Progenitor cell of endocrine pancreas (in vitro differentiated cells): ENCODE data around the gene KIF18A. TPM values are rescaled to one million over a fixed set of nuclear protein-coding genes. Genes with fewer than 3 reads are reported as not detected.
A peak's percentile ranks its signal among the peaks of the same experiment; 100 is the strongest.

Source experiments
- DNase-seq: peaks from one replicate; pipeline ENCODE4 v3.0.0; 2021; ENCODE audit warnings: low spot score; ENCODE audit not compliant: unreplicated experiment
- H3K27ac Mint-ChIP-seq: 2 replicates; pipeline ENCODE4 v1.8.0; 2021; ENCODE audit warnings: mild to moderate bottlenecking, moderate library complexity, mixed read lengths
- H3K27me3 Mint-ChIP-seq: 2 replicates; pipeline ENCODE4 v1.8.0; 2021; ENCODE audit warnings: mixed read lengths
- H3K36me3 Mint-ChIP-seq: 2 replicates; pipeline ENCODE4 v1.8.0; 2022; ENCODE audit warnings: mixed read lengths; ENCODE audit not compliant: insufficient read depth
- H3K4me1 Mint-ChIP-seq: 2 replicates; pipeline ENCODE4 v1.8.0; 2021; ENCODE audit warnings: low read depth, mixed read lengths
- H3K4me3 Mint-ChIP-seq: 2 replicates; pipeline ENCODE4 v1.8.0; 2021; ENCODE audit warnings: low read depth, mild to moderate bottlenecking, moderate library complexity, mixed read lengths
- H3K9me3 Mint-ChIP-seq: 2 replicates; pipeline ENCODE4 v1.8.0; 2021; ENCODE audit warnings: low read depth, mixed read lengths
- total RNA-seq: library from RNA; stranded (reverse); gene quantifications from 2 replicates; pipeline ENCODE4 v1.2.1, GENCODE V29; 2021
- TF ChIP-seq, protein P1 (sequence below): fragments of 200-600 bp; sonication (generic); IDR thresholded peaks from one replicate; pipeline ENCODE4 v1.5.0; 2021; ENCODE audit warnings: antibody characterized with exemption, mild to moderate bottlenecking; ENCODE audit not compliant: unreplicated experiment

Gene KIF18A
- total RNA-seq, 1 donor from 2014 or later, result 19.1 TPM

DNA sequence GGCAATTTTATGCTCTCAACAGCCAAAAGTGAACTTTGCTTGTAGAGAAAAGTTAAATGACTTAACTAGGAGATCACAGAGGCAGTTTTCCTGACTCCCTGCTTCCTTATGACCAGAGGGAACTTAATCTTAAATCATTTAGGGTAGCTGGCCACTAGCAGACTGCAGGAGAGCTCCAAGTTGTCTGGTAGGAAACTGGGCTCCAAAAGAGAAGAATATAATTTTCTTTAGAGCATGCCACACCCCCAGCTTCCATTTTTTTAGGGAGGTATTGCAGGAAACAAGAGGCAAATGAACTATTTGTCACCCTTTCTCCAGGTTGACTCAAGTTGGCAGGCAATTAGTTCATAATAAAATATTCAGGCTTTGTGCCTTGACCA, 2.9 kb upstream of the KIF18A start:
- TF ChIP-seq, protein P1, sequence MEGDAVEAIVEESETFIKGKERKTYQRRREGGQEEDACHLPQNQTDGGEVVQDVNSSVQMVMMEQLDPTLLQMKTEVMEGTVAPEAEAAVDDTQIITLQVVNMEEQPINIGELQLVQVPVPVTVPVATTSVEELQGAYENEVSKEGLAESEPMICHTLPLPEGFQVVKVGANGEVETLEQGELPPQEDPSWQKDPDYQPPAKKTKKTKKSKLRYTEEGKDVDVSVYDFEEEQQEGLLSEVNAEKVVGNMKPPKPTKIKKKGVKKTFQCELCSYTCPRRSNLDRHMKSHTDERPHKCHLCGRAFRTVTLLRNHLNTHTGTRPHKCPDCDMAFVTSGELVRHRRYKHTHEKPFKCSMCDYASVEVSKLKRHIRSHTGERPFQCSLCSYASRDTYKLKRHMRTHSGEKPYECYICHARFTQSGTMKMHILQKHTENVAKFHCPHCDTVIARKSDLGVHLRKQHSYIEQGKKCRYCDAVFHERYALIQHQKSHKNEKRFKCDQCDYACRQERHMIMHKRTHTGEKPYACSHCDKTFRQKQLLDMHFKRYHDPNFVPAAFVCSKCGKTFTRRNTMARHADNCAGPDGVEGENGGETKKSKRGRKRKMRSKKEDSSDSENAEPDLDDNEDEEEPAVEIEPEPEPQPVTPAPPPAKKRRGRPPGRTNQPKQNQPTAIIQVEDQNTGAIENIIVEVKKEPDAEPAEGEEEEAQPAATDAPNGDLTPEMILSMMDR, result no peak
- Mint-ChIP-seq H3K36me3 (peaks cover 6% of the 10 kb centered on the region), H3K27ac (peak overlapping the region; percentile 95), H3K4me1 (peaks cover 29% of the 10 kb centered on the region), H3K27me3 (no peaks in the 10 kb centered on the region), H3K9me3 (no peaks in the 10 kb centered on the region), H3K4me3 (peak overlapping the region; percentile 98)
- DNase-seq, result no peak

DNA sequence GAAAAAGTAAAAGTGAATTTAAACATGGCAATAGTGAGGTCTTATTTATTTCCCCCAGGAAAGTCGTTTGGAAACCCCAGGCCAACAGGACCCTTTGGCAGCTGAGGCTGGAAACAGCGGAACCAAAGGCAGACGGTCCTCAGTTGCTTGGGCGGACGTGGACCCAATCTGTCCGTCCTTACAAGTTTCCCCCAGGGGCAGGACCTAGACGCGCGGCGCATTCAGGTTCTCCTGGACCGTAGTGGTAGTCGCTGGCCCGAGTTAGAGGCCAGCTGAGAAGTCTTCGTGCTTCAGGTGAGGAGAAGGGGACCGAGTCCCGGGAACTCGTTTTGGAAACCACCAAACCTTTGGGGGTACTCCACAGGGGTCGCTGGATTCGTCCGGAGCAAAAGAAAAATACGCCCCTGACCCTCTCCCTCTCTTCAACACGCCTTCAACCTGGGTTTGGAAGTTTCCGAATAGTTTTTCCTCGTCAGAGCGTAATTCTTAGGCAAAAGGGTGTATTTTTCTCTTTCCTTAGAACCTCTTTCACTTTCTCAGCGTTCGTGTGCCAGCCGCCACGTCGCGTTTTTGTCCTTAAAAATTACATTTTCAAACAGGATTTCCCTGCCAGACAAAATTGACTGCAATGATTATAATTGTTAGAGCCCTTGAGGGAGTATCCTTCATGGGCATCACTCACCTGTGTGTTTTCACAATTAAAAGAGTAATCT, 2.3 kb upstream of the KIF18A start:
- Mint-ChIP-seq H3K36me3 (peaks cover 6% of the 10 kb centered on the region), H3K4me1 (peaks cover 31% of the 10 kb centered on the region), H3K27me3 (no peaks in the 10 kb centered on the region), H3K9me3 (no peaks in the 10 kb centered on the region), H3K27ac (peak overlapping the region; percentile 95), H3K4me3 (peak overlapping the region; percentile 98)
- TF ChIP-seq, protein P1, result no peak
- DNase-seq, result peak; percentile 30

DNA sequence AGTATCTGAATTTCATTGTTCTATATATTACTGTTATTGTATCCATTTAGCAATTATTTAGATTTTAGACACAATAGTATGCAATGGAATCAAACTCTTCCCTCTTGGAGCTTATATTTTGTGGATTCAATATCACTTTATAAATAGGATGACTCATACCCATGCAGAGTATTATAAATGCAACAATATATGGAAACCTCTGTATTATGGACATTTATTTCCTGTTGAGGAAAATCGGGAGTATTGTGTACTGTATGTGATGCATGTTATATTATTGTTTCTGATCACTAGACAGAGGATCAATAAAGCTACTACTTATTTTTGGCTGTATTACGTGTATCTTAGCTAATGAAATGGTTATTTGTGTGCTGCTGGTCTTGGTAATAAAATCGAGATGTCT, 1.0 kb upstream of the KIF18A start:
- peaks cover 2% of the 10 kb centered on the region for H3K36me3 Mint-ChIP-seq
- H3K27ac Mint-ChIP-seq, result peak overlapping the region; percentile 99
- H3K4me1 Mint-ChIP-seq, result peaks cover 34% of the 10 kb centered on the region
- DNase-seq, result no peak
- H3K27me3 Mint-ChIP-seq, result no peaks in the 10 kb centered on the region
- TF ChIP-seq, protein P1, result no peak
- H3K9me3 Mint-ChIP-seq, result no peaks in the 10 kb centered on the region
- H3K4me3 Mint-ChIP-seq, result peak overlapping the region; percentile 98

DNA sequence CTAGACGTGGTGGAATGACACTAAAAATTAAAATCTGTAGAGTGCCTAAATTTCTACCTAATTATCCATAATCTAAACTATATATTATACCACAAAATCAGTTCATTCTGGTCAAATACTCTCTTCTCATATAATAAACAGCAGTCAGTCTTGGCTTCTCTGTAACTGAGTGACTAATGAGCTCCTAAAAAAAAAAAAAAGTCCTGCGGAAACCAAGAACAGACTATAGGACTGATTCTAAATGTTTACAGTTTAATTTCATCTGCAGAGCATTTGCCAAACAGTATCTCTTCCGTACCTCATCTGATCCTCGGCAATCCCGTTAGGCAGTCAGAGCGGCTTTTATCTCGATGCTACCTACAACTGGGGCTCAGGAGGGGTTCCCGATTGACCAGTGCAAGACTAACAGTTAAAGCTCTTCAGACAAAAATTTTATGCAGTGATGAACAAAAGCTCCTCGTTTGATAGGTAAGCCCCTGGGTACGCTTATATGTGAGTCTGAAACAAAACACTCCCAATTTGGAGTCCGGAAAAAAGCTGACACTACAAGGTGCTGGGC, 686 bp downstream of the KIF18A start:
- H3K27ac Mint-ChIP-seq, result peak overlapping the region; percentile 99
- peaks cover 39% of the 10 kb centered on the region for H3K4me1 Mint-ChIP-seq
- TF ChIP-seq, protein P1, result no peak
- peak overlapping the region; percentile 98 for H3K4me3 Mint-ChIP-seq
- no peak for DNase-seq
- H3K9me3 Mint-ChIP-seq, result no peaks in the 10 kb centered on the region
- H3K27me3 Mint-ChIP-seq, result no peaks in the 10 kb centered on the region
- no peaks in the 10 kb centered on the region for H3K36me3 Mint-ChIP-seq

DNA sequence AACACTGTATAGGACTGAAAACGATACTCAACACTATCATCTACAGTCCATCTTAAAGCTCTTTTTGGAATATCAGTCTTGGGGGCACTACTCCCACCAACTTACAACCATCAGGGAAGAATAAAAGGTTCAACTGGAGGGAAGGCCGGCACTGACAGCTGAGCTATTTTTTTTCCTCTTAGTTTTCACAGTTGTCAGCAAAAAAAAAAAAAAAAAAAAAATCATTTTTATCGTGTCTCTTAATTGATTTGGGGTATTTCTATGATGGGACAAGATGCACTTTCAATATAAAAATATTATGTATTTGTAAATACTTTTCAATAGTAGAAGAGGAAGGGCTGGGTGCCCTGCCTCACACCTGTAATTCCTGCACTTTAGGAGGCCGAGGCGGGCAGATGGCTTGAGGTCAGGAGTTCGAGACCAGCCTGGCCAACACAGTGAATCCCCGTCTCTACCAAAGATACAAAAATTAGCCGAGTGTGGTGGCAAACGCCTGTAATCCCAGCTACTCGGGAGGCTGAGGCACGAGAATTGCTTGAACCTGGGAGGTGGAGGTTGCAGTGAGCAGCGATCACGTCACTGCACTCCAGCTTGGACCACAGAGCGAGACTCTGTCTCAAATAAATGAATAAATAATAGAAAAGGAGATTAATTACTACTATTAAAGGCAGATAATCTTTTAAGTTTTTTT, 1.5 kb downstream of the KIF18A start:
- TF ChIP-seq, protein P1, result no peak
- no peaks in the 10 kb centered on the region for H3K27me3 Mint-ChIP-seq
- peak overlapping the region; percentile 31 for H3K27ac Mint-ChIP-seq
- peak overlapping the region; percentile 60 for H3K4me3 Mint-ChIP-seq
- peaks cover 45% of the 10 kb centered on the region for H3K4me1 Mint-ChIP-seq
- H3K36me3 Mint-ChIP-seq, result no peaks in the 10 kb centered on the region
- DNase-seq, result no peak
- no peaks in the 10 kb centered on the region for H3K9me3 Mint-ChIP-seq
